Uterus (tissue), 4 donors: ENCODE data around the gene BRD8. TPM values are rescaled to one million over a fixed set of nuclear protein-coding genes. Genes with fewer than 3 reads are reported as not detected.

ENCODE experiments used
- DNase-seq, 2 donors: peaks; one replicate each; pipeline ENCODE4 v3.0.0-alpha.2; 2019 to 2020
- H3K27ac ChIP-seq, 2 donors: fragments of 200-600 bp; sonication (generic); 1 replicate in 1 of 2; 2 replicates in 1 of 2; pipeline ENCODE4 v1.5.1; 2016 to 2018
- H3K27me3 ChIP-seq, 2 donors: fragments of 200-600 bp; sonication (generic); one replicate each; pipeline ENCODE4 v1.5.1; 2018 to 2019; ENCODE audit warnings: control low read depth in 1 of 2
- H3K36me3 ChIP-seq, 2 donors: fragments of 200-600 bp; sonication (generic); one replicate each; pipeline ENCODE4 v1.5.1; 2019; ENCODE audit warnings: control low read depth in 1 of 2
- H3K4me1 ChIP-seq, 2 donors: fragments of 200-600 bp; sonication (generic); one replicate each; pipeline ENCODE4 v1.5.1; 2018 to 2019; ENCODE audit warnings: control low read depth in 1 of 2
- H3K4me3 ChIP-seq, 2 donors: fragments of 200-600 bp; sonication (generic); 1 replicate in 1 of 2; 2 replicates in 1 of 2; pipeline ENCODE4 v1.5.1; 2018 to 2019; ENCODE audit warnings: mild to moderate bottlenecking in 1 of 2
- H3K9me3 ChIP-seq, 2 donors: fragments of 200-600 bp; sonication (generic); one replicate each; pipeline ENCODE4 v1.5.1; 2019; ENCODE audit warnings: control low read depth in 1 of 2
- CTCF ChIP-seq, 4 experiments: fragments of 200-600 bp in 2 of 4; fragments of 450-650 bp in 2 of 4; sonication (generic) in 2 of 4; IDR thresholded peaks; one replicate each; pipeline ENCODE4 v1.5.1; 2016 to 2019; ENCODE audit warnings: antibody characterized with exemption in 4 of 4, mild to moderate bottlenecking in 2 of 4, moderate library complexity in 1 of 4
- POLR2A ChIP-seq, 2 donors: fragments of 450-650 bp; IDR thresholded peaks; one replicate each; pipeline ENCODE4 v1.6.1; 2016; ENCODE audit warnings: antibody characterized with exemption in 2 of 2, mild to moderate bottlenecking in 1 of 2, moderate library complexity in 1 of 2
- intact Hi-C: fragments of 100-400 bp; cut with DNase I; formaldehyde crosslinking; loops from one replicate; pipeline ENCODE4 v1.15.1; 2023; ENCODE audit warnings: low total_unique reads
- total RNA-seq, 4 donors: library from RNA; depleted of rRNA in 3 of 4; stranded (reverse); fragments of >200 nt in 3 of 4; gene quantifications; one replicate each; pipeline versions ENCODE4 v1.1.0 to v1.2.4, GENCODE V29; 2014 to 2023
- donor health status: DM: yes; HTN: yes; CAD: no.

Gene BRD8
- total RNA-seq, 4 donors from 2014 or later: 23.2 to 69.8 (median 58.9) TPM

GRCh38 chr5:138192826-138193225 lies 14.4 kb upstream of the BRD8 start:
- no peak overlapping the region for H3K27ac ChIP-seq
- no peaks in the 10 kb centered on the region for H3K36me3 ChIP-seq
- no peaks in the 10 kb centered on the region for H3K27me3 ChIP-seq
- no peak overlapping the region for H3K4me3 ChIP-seq
- H3K4me1 ChIP-seq: no peaks in the 10 kb centered on the region
- TF ChIP-seq CTCF (IDR thresholded peaks at IDR 0.05) (no peak), POLR2A (IDR thresholded peaks at IDR 0.05) (no peak)
- intact Hi-C loops: no loop called here
- no peaks in the 10 kb centered on the region for H3K9me3 ChIP-seq
- no peak for DNase-seq

- no peaks in the 10 kb centered on the region for H3K4me1 ChIP-seq
- no peak for DNase-seq
- no peak for TF ChIP-seq CTCF (IDR thresholded peaks at IDR 0.05)
- no peak for TF ChIP-seq POLR2A (IDR thresholded peaks at IDR 0.05)
- no peaks in the 10 kb centered on the region for H3K9me3 ChIP-seq
- intact Hi-C loops: no loop called here
- no peaks in the 10 kb centered on the region for H3K36me3 ChIP-seq
- H3K4me3 ChIP-seq: no peak overlapping the region
- no peak overlapping the region for H3K27ac ChIP-seq
- no peaks in the 10 kb centered on the region for H3K27me3 ChIP-seq
These were observed 10.2 kb upstream of the BRD8 start for GRCh38 chr5:138188626-138189025.

GRCh38 chr5:138186002-138186447 lies 7.6 kb upstream of the BRD8 start:
- TF ChIP-seq POLR2A (IDR thresholded peaks at IDR 0.05) (no peak), CTCF (IDR thresholded peaks at IDR 0.05) (no peak)
- no peak overlapping the region for H3K27ac ChIP-seq
- H3K9me3 ChIP-seq: no peaks in the 10 kb centered on the region
- no peaks in the 10 kb centered on the region for H3K36me3 ChIP-seq
- H3K4me3 ChIP-seq: no peak overlapping the region
- DNase-seq: no peak
- no peaks in the 10 kb centered on the region for H3K27me3 ChIP-seq
- intact Hi-C loops: no loop called here
- no peaks in the 10 kb centered on the region for H3K4me1 ChIP-seq

GRCh38 chr5:138182808-138183207 lies 4.4 kb upstream of the BRD8 start:
- H3K4me3 ChIP-seq: no peak overlapping the region
- no peak for DNase-seq
- no peaks in the 10 kb centered on the region for H3K27me3 ChIP-seq
- no peak for TF ChIP-seq CTCF (IDR thresholded peaks at IDR 0.05)
- no peak for TF ChIP-seq POLR2A (IDR thresholded peaks at IDR 0.05)
- intact Hi-C loops: no loop called here
- H3K27ac ChIP-seq: no peak overlapping the region
- no peaks in the 10 kb centered on the region for H3K4me1 ChIP-seq
- H3K36me3 ChIP-seq: no peaks in the 10 kb centered on the region
- H3K9me3 ChIP-seq: no peaks in the 10 kb centered on the region

- H3K4me1 ChIP-seq: peaks cover 0 to 4% of the 10 kb centered on the region in 2 donors
- intact Hi-C loops: no loop called here
- TF ChIP-seq CTCF (IDR thresholded peaks at IDR 0.05) (no peak), POLR2A (IDR thresholded peaks at IDR 0.05) (no peak)
- no peak overlapping the region for H3K27ac ChIP-seq
- H3K4me3 ChIP-seq: no peak overlapping the region
- H3K36me3 ChIP-seq: no peaks in the 10 kb centered on the region
- H3K9me3 ChIP-seq: no peaks in the 10 kb centered on the region
- no peaks in the 10 kb centered on the region for H3K27me3 ChIP-seq
- DNase-seq: no peak
These were observed 2.4 kb upstream of the BRD8 start for GRCh38 chr5:138180841-138181240.
